Raji (cell line): ENCODE results near the gene ZNF273.

Experiments
- POLR2A ChIP-seq: IDR thresholded peaks from 2 replicates; pipeline ENCODE4 v1.6.1; 2011; ENCODE audit warnings: low read depth, low read length, control low read depth; ENCODE audit not compliant: insufficient read depth

The ZNF273 gene

GRCh38 chr7:64874562-64875250, 28.4 kb upstream of the ZNF273 start:
- TF ChIP-seq POLR2A, result no peak

GRCh38 chr7:64875258-64875657, 27.8 kb upstream of the ZNF273 start:
- no peak for TF ChIP-seq POLR2A

GRCh38 chr7:64875658-64876406, 27.2 kb upstream of the ZNF273 start:
- TF ChIP-seq POLR2A, result no peak

GRCh38 chr7:64876792-64877713, 26.0 kb upstream of the ZNF273 start:
- no peak for TF ChIP-seq POLR2A

GRCh38 chr7:64877714-64878610, 25.1 kb upstream of the ZNF273 start:
- TF ChIP-seq POLR2A, result no peak

- TF ChIP-seq POLR2A, result no peak
Measured at GRCh38 chr7:64878684-64879083, 24.4 kb upstream of the ZNF273 start.

GRCh38 chr7:64879086-64879730, 23.9 kb upstream of the ZNF273 start:
- TF ChIP-seq POLR2A, result no peak

- no peak for TF ChIP-seq POLR2A
Measured at GRCh38 chr7:64879800-64880199, 23.3 kb upstream of the ZNF273 start.

- no peak for TF ChIP-seq POLR2A
Measured at GRCh38 chr7:64880322-64881297, 22.5 kb upstream of the ZNF273 start.

- no peak for TF ChIP-seq POLR2A
Measured at GRCh38 chr7:64881461-64882287, 21.4 kb upstream of the ZNF273 start.

GRCh38 chr7:64882341-64883112, 20.5 kb upstream of the ZNF273 start:
- no peak for TF ChIP-seq POLR2A
